ENCODE results near the gene TULP1.

GRCh38 chr6:35451354-35452182 lies 61.1 kb downstream of the TULP1 start:
- TF ChIP-seq POLR2AphosphoS5 (IDR thresholded peaks at IDR 0.05; ENCODE audit: borderline replicate concordance, low read depth, low read length) (no peak), EZH2 (IDR thresholded peaks at IDR 0.05) (no peak)

Measured in SK-N-MC (cell line).